HG02852 (cell line): Measurements from ENCODE around the gene CDC42BPG.

Source experiments
- ATAC-seq: cut with Tn5 transposase; IDR thresholded peaks from one replicate; pipeline ENCODE4 v1.9.1; 2021; ENCODE audit warnings: mild to moderate bottlenecking, moderate library complexity; ENCODE audit not compliant: unreplicated experiment

The CDC42BPG gene, protein sequence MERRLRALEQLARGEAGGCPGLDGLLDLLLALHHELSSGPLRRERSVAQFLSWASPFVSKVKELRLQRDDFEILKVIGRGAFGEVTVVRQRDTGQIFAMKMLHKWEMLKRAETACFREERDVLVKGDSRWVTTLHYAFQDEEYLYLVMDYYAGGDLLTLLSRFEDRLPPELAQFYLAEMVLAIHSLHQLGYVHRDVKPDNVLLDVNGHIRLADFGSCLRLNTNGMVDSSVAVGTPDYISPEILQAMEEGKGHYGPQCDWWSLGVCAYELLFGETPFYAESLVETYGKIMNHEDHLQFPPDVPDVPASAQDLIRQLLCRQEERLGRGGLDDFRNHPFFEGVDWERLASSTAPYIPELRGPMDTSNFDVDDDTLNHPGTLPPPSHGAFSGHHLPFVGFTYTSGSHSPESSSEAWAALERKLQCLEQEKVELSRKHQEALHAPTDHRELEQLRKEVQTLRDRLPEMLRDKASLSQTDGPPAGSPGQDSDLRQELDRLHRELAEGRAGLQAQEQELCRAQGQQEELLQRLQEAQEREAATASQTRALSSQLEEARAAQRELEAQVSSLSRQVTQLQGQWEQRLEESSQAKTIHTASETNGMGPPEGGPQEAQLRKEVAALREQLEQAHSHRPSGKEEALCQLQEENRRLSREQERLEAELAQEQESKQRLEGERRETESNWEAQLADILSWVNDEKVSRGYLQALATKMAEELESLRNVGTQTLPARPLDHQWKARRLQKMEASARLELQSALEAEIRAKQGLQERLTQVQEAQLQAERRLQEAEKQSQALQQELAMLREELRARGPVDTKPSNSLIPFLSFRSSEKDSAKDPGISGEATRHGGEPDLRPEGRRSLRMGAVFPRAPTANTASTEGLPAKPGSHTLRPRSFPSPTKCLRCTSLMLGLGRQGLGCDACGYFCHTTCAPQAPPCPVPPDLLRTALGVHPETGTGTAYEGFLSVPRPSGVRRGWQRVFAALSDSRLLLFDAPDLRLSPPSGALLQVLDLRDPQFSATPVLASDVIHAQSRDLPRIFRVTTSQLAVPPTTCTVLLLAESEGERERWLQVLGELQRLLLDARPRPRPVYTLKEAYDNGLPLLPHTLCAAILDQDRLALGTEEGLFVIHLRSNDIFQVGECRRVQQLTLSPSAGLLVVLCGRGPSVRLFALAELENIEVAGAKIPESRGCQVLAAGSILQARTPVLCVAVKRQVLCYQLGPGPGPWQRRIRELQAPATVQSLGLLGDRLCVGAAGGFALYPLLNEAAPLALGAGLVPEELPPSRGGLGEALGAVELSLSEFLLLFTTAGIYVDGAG (N-terminal part only)

DNA sequence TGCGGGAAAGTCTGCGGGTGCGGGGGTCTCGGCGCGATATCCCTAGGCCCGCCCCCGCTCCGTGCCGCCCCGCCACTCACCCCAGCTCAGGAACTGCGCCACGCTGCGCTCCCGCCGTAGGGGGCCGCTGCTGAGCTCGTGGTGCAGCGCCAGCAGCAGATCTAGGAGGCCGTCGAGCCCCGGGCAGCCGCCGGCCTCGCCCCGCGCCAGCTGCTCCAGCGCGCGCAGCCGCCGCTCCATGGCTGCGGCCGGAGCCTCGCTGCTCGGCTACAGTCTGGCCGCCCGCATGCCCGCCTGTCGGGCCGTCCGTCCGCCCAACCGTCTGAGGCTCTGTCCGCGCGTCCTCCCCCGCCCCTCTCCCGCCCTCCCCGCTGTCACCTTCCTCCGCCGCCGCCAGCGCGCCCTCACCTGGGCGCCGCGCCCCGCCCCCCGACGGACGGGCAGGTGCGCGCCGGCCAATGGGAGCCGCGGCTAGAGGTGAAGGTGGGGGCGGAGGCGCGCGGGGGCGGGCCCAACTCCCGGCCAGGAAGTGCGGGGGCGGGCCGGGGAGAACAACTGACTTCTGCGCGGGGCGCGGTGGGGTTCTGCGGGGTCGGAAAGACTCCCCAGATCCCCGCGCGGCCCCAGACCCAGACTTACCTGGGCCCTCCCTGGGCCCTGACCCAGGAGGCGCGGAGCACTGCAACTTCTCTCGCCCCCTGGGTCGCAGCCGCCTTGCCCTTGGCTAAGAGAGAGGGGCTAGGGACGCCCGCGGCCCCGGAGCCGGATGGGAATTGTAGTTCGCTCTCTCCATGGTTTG is at the start of gene CDC42BPG:
Gene CDC42BPG, minus strand, starts transcription at position 324 of the 799 bp plus-strand sequence. Its CDS starts 84 bp downstream, at position 240.
- ATAC-seq, result no peak

DNA sequence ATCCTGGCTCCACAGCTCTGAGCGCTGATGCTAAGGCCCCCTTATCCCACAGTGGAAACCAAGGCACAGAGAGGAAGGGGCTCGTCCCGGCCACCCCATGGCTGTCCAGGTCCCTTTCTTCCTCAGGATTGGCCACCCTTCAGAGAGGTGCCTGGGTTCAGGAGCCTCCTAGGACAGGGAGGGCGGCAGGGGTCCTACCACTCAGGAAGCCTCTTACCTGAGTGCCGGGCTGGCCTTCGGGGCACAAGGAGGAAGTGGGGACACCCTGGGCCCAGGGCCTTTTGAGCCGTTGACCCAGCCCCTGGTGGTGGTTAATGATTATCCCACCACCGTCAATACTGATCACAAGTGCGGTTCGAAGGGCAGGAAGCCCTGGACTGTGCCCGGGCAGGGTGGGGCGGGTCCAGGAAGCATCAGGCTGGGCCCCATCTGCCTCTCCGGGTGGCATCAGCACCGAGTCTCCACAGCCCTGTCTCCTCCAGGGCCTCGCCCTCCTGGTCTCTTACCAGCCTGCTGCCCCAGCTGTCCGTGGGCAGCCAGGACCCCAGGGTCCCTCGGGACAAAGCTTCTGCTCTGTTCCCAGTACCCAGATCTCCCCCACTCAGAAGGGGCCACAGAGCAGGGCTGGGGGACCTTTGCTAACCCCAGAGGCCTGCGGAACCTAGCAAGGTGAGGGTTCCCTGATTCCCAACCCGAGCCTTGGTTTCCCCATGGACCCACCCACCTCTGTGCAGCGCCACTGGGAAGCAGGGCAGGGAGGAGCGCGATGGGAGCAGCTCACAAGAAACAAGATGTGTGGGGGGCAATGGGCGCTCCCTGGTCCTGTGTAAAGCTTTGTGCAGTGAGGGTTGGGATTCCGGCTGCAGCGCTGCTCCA is 49.0 kb upstream of the CDC42BPG start:
- ATAC-seq, result no peak

DNA sequence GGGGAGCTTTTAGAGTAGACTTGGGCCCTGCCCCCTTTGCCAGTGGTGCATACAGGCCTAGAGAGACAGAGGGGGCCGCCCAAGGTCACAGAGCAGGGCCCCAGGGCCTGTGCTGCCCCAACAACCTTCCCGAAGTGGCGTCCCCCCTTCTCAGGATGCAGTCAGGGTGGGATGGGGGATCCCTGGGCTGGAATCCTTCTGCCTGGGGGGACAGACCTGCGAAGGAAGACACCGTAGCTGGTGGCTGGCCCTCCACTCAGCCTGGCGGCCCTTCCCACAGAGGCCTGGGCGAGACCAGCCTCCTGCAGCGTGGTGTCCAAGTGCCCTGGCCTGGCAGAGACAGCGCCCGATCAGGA is 48.4 kb upstream of the CDC42BPG start:
- no peak for ATAC-seq

DNA sequence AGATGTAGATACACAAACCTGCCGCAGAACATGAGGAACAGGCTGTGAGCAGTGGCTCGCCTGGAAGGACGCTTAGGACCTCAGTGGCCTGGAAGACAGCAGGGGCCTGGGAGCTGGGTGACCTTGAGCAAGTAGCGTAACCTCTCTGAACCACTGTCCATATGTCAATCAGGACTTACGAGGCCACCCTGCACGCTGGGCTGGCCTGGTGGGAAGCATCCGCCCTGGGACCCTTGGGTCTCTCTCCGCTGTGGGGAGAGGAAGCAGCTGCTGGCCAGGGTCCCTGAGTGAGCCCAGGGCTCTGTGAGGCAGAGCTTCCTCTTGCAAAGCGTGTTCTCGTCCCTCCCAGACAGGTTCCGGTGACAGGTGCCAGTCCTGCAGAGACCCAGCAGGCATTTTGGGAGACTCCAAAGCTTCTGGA is 48.0 kb upstream of the CDC42BPG start:
- no peak for ATAC-seq

DNA sequence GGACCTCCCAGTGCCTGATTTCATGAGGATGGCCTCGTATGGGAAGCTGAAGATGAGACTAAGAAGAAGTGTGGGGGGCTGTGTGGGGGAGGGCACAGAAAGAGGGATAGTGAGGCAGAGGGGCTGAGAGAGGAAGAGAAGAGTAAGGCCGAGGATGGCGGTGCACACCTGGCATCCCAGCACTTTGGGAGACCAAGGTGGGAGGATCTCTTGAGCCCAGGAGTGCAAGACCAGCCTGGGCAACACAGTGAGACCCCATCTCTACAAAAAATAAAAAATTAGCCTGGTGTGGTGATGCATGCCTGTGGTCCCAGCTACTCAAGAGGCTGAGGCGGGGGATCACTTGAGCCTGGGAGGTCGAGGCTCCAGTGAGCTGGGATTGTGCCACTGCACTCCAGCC is 47.4 kb upstream of the CDC42BPG start:
- ATAC-seq, result no peak

DNA sequence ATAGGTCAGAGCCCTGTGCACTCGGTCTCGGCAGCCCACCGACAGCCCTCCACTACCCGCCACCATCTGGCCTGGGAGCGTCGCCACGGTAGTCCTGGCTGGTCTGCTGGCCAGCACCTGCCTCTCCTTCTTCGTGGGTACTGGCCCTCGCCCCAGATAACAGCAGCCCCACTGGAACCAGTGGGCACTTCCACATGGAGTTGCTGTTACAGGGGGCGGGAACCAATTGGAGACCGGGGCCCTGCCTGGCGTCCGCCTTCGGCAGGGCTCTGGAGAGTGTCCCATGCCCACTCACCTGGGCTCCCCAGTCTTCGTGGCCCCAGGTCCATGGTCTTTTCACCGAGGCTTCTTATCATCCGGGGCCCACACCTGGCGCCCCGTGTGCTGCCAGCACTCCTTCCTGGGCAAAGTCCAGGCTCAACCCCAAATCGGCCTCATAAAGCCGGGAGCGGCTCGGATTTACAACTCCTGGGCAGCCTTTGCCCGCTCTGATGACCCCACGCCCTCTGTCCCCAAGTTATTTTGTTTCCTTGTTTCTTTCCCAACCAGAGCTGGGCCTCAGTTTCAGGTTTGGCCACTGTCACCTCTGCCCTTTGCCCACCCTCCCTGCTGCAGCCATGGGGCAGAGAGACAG is 46.9 kb upstream of the CDC42BPG start:
- no peak for ATAC-seq

DNA sequence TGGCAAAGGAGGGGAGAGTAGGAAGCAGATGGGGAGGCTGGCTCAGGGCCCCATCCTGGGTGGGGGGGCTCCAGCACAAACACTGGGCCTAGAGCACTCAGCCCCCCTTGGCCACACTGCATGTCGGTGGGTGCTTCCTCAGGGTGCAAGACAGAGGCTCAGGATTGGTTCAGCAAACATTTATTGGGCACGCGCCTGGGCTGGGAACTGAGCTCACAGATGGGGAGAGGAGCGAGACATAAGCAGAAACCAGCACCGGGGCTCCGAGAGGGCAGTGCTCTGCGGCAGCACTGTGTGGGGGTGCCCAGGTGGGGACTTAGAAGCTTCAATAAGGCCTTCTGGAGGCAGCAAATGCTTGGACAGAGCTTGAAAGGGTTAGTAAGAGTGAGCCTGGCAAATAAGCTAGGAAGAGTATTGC is 46.1 kb upstream of the CDC42BPG start:
- ATAC-seq, result no peak

DNA sequence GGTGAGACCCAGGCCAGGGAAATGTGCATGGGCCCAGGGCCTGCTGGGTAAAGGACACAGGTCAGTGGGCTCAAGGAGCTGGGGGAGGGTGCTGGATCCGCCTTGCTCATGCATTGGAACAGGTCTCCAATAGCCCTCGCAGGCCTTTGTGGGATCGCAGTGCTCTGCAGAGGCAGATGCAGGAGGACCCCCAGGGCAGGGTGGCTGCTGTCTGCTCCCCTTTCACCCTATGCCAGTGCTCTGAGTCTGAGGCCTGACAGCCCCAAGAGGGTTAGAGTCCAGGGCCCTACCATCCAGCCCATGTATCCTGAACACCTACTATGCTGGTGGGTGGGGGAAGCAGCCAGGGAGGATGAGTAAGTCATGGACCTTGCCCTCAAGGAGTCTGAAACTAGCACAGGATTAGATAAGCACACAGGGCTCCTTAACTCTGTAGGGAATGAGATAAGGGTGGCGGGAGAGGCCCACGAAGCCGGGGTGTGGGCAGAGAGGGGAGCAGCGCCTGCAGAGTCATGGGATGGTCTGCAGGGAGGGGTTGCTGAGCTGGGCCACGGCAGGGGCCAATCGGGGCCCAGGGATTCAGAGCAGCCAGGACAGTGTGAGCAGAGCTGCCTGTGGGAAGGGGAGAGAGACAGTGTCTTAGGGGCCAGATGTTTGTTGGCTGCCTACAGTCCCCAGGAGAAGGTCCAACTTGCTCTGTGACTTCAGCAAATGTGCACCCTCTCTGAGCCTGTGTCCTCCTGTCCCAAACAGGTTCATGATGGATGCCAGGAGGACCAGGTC is 44.5 kb upstream of the CDC42BPG start:
- ATAC-seq, result no peak

DNA sequence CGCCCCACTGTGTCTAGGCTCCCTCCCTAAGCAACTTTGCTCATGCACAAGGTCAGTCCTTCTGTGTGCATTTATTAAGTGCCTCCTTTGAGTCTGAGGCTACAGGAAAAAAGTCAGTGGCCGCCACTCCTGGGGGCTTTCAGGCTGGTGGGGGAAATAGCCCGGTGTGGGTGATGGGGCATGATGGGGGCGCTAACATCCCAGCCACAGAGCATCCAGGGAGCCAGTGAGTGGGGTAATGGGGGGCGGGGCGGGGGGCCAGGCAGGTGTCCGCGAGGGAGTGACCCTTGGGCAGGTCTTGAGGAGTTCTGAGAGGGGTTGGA is 43.9 kb upstream of the CDC42BPG start:
- no peak for ATAC-seq

DNA sequence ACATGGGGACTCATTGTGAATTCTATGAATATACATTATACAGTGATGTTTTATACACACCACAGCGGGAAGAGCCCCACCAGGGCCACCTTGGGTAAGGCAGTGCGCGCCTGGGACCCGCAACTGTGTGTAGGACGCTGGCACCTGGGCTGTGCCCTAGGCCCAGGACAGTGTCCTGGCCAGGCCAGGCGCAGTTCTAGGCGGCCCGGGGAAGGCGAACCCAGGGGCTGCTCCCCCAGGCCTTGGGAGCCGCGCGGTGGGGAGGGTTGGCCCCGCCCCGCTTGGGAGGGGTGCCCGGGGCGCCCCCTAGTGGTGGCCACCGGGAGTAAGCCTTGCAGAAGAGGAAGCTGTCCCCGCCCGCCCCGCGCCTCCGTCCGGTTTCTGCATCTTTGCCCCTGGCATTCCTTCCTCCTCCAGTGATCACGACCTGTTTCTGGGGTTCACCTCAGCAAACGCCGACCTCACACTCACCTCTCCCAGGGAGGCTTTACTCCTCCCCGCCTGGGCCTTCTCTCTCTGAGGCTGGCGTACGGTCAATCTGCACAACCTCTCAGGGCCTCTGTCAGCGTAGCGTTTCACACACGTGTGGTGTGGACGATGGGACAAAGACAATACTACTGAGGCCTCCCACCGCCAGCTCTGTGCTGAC is 43.4 kb upstream of the CDC42BPG start:
- peak; percentile 79 for ATAC-seq

DNA sequence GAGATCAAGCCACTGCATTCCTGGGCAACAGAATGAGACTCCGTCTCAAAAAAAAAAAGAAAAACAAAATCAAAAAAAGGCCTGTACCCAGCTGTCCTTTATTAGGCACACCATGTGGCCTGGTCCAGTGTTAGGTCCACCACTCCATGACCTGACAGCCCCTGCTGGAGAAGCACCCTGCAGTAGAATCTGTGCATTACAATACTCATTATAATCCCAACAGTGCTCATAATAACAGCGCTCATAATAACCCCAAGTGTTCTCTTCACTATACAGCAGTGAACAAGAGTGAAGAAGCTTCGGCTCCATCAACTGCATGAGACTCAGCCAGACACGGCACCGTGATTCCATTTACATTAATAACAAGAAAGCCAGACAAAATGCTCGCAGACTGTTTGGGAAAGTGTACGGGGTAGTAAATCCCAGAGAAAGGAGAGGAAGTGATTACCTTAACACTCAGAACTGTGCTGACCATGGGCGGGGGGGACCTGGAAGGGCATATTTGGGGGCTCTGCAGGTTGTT is 42.8 kb upstream of the CDC42BPG start:
- ATAC-seq, result peak; percentile 12

DNA sequence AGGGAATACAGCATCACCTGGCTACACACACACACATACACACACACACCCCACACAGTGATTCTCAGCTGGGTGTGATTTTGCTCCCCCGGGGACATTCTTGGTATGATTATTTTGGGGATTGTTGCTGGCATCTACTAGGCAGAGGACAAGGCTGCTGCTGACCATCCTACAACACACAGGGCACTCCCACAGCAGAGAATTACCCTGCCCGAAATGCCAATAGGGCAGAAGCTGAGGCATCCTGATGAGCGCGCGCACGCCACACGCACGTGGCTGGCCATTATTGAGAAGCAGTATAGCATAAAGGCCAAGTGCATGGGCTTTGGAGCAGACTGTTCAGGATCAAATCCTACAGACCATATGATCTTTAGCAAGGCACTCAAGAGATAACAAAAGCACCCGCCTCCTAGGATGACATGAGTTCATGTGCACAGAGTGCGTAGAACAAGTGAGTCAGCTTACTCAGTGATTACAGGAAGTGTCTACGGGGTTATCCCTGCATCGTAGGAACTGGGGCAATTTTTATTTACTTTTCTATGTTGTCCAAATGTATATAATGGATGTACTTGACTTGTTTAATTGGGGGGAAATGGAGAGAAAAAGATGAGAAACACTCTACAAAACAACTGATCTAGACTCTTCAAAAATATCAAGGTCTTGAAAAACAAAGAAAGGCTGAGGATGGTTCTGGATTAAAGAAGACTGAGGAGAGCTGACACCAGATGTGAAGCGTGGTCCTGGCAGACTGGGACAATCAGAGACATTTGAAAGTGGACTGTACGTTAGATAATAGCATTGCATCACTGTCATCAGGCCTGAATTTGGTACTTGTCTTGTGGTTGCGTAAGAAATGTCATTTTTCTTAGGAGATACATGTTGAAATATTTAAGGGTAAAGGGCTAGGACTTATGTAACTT is 41.2 kb upstream of the CDC42BPG start:
- no peak for ATAC-seq

DNA sequence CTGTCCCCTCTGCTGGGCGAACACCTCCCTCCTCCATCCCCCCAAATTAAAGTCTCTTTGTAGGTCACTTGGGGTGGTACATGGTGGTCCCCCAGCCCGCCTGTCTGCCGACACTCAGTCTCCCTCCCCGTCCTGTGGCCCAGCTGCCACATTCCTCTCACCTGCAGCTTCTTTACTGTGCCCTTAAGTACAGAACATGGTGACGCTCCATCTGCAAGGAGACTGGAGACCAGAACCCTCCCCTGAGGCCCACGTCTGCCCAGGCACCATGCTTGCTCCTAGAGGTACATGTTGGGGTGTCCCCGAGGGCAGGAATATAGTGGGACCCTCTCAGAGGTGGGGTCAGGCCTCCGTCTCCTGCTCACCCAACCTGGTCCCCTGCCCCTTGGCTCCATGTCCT is 39.6 kb upstream of the CDC42BPG start:
- ATAC-seq, result no peak

DNA sequence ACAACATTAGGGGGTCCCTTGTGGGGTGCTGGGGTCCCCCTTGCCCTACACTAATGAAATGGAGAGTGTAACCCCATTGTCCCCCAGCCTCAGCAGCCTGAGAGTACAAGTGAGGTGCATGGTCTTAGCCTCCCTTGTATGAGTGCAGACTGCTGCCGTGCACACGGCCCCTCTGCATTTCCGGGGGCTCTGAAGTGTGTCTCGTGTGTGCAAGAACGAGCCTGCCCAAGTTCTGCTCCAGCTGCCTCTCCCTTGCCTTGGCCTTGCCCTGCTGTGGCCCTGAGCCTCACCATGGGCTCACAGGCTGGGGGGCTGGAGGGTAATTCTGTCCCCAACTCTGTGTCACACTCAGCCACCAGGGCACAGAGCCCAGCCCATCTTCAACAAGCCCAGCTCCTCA is 39.1 kb upstream of the CDC42BPG start:
- ATAC-seq, result no peak

DNA sequence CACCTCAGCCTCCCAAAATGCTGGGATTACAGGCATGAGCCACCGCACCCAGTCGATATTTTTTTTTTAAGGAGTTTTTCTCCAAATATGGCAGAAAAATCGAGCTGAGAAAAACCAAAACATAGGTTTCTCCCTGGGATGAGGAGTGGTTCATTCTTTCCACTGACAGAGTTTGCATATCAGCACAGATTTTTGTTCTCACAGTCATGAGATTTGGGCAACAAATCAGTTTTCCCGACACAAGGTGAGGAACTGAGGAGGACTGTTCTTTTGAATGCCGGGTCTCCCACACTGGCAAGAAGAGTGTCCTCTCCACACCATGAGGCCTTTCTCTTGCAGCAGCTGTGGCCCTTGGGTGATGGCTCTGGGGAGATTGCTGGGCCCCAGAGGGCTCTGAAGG is 37.8 kb upstream of the CDC42BPG start:
- no peak for ATAC-seq

DNA sequence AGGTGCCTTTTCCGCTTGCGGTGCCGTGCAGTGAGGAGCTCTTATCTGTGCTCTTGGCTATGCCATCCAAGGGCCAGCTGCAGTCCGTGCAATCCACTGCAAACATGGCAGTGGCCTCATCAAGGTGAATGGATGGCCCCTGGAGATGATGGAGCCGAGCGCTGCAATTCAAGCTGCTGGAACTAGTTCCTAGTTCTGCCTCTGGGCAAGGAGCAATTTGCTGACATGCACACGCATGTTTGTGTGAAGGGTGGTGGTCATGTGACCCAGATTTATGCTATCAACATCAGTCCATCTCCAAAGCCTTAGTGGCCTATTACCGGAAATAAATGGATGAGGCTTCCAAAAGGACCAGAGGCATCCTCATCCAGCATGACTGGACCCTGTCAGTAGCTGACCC is 37.0 kb upstream of the CDC42BPG start:
- ATAC-seq, result no peak
